Neural progenitor cell (in vitro differentiated cells): ENCODE results near the gene AKNAD1. TPM values are rescaled to one million over a fixed set of nuclear protein-coding genes. Genes with fewer than 3 reads are reported as not detected.

Experiments used
- DNase-seq: peaks from one replicate; pipeline ENCODE4 v3.0.0-alpha.2; 2016; ENCODE audit warnings: low spot score
- H2AFZ ChIP-seq: fragments of 200-600 bp; sonication (generic); replicated peaks from 2 replicates; pipeline ENCODE4 v1.6.1; 2016; ENCODE audit warnings: antibody characterized with exemption
- H3F3A ChIP-seq: fragments of 200-600 bp; sonication (generic); 2 replicates; pipeline ENCODE4 v1.6.1; 2016; ENCODE audit warnings: antibody characterized with exemption, low read depth
- H3K27ac ChIP-seq: fragments of 200-600 bp; sonication (generic); 2 replicates; pipeline ENCODE4 v1.5.1; 2016; ENCODE audit warnings: mild to moderate bottlenecking
- H3K27me3 ChIP-seq: fragments of 200-600 bp; sonication (generic); 2 replicates; pipeline ENCODE4 v1.6.1; 2016; ENCODE audit warnings: mild to moderate bottlenecking, moderate library complexity
- H3K36me3 ChIP-seq: fragments of 200-600 bp; sonication (generic); 2 replicates; pipeline ENCODE4 v1.5.1; 2016
- H3K4me1 ChIP-seq: fragments of 200-600 bp; sonication (generic); 2 replicates; pipeline ENCODE4 v1.6.1; 2016; ENCODE audit warnings: mixed run types
- H3K4me2 ChIP-seq: fragments of 200-600 bp; sonication (generic); 2 replicates; pipeline ENCODE4 v1.6.1; 2016
- H3K4me3 ChIP-seq: fragments of 200-600 bp; sonication (generic); 2 replicates; pipeline ENCODE4 v1.5.1; 2016
- H3K79me2 ChIP-seq: fragments of 200-600 bp; sonication (generic); 2 replicates; pipeline ENCODE4 v1.6.1; 2016; ENCODE audit warnings: low read depth
- H3K9ac ChIP-seq: fragments of 200-600 bp; sonication (generic); 2 replicates; pipeline ENCODE4 v1.6.1; 2016
- H3K9me3 ChIP-seq: fragments of 200-600 bp; sonication (generic); 2 replicates; pipeline ENCODE4 v1.5.1; 2016; ENCODE audit warnings: low read depth
- H4K20me1 ChIP-seq: fragments of 200-600 bp; sonication (generic); 2 replicates; pipeline ENCODE4 v1.6.1; 2016; ENCODE audit warnings: low read depth
- H3K27ac Mint-ChIP-seq: 3 replicates; pipeline ENCODE4 v1.8.0; 2021; ENCODE audit warnings: mixed read lengths
- H3K27me3 Mint-ChIP-seq: 2 replicates; pipeline ENCODE4 v1.8.0; 2022; ENCODE audit warnings: low read depth, mild to moderate bottlenecking, inconsistent platforms, moderate library complexity, mixed read lengths; ENCODE audit not compliant: insufficient read depth
- H3K36me3 Mint-ChIP-seq: 3 replicates; pipeline ENCODE4 v1.8.0; 2021; ENCODE audit warnings: mixed read lengths
- H3K4me1 Mint-ChIP-seq: 3 replicates; pipeline ENCODE4 v1.8.0; 2021; ENCODE audit warnings: mixed read lengths
- H3K4me3 Mint-ChIP-seq: 3 replicates; pipeline ENCODE4 v1.8.0; 2021; ENCODE audit warnings: mild to moderate bottlenecking, moderate library complexity, mixed read lengths
- H3K9me3 Mint-ChIP-seq: 3 replicates; pipeline ENCODE4 v1.8.0; 2020; ENCODE audit warnings: mixed read lengths
- CTCF ChIP-seq: fragments of 200-600 bp; sonication (generic); IDR thresholded peaks from 2 replicates; pipeline ENCODE4 v1.5.1; 2017; ENCODE audit warnings: antibody characterized with exemption, mild to moderate bottlenecking
- EZH2 ChIP-seq: fragments of 200-600 bp; sonication (generic); IDR thresholded peaks from 2 replicates; pipeline ENCODE4 v1.6.1; 2017; ENCODE audit warnings: antibody characterized with exemption, mild to moderate bottlenecking, moderate library complexity
- EZH2phosphoT487 ChIP-seq: fragments of 200-600 bp; sonication (generic); IDR thresholded peaks from 2 replicates; pipeline ENCODE4 v1.6.1; 2017; ENCODE audit warnings: antibody characterized with exemption
- total RNA-seq: library from RNA; depleted of rRNA; stranded (reverse); fragments of >200 nt; gene quantifications from 2 replicates; pipeline ENCODE4 v1.2.3, GENCODE V29; 2015; ENCODE audit warnings: low replicate concordance

The AKNAD1 gene
- total RNA-seq: not detected in 2 replicates

- no peaks in the 10 kb centered on the region for H3K79me2 ChIP-seq
- no peak within 1 kb of the TSS for H3K27ac ChIP-seq
- H3K9ac ChIP-seq: no peak within 1 kb of the TSS
- H3K4me1 Mint-ChIP-seq: peaks cover 13% of the 10 kb centered on the region
- no peaks in the 10 kb centered on the region for H3K9me3 ChIP-seq
- H3K36me3 ChIP-seq: no peaks in the 10 kb centered on the region
- H3K9me3 Mint-ChIP-seq: no peaks in the 10 kb centered on the region
- peaks cover 6% of the 10 kb centered on the region for H3K4me1 ChIP-seq
- H3K4me3 Mint-ChIP-seq: no peak within 1 kb of the TSS
- H3K36me3 Mint-ChIP-seq: no peaks in the 10 kb centered on the region
- H3F3A ChIP-seq: peaks cover 5% of the 10 kb centered on the region
- TF ChIP-seq CTCF (no peak), EZH2 (no peak), EZH2phosphoT487 (no peak)
- DNase-seq: no peak
- peak within 1 kb of the TSS; percentile 20 for H2AFZ ChIP-seq
- no peaks in the 10 kb centered on the region for H4K20me1 ChIP-seq
- no peak within 1 kb of the TSS for H3K4me3 ChIP-seq
- H3K4me2 ChIP-seq: no peak within 1 kb of the TSS
- no peaks in the 10 kb centered on the region for H3K27me3 Mint-ChIP-seq
- no peak within 1 kb of the TSS for H3K27ac Mint-ChIP-seq
- no peaks in the 10 kb centered on the region for H3K27me3 ChIP-seq
Observed at GRCh38 chr1:108856994-108857393, at the start of gene AKNAD1. AKNAD1 (minus strand) TSS chr1:108857094; CDS start chr1:108852664, 4,430 bp downstream.

- H3K4me2 ChIP-seq: no peak overlapping the region
- TF ChIP-seq CTCF: no peak
- no peak for TF ChIP-seq EZH2phosphoT487
- TF ChIP-seq EZH2: no peak
- H3K4me1 ChIP-seq: no peaks in the 10 kb centered on the region
- H3K27ac Mint-ChIP-seq: no peak overlapping the region
- no peak overlapping the region for H3K4me3 ChIP-seq
- H2AFZ ChIP-seq: no peak overlapping the region
- H3K4me3 Mint-ChIP-seq: no peak overlapping the region
- peaks cover 4% of the 10 kb centered on the region for H3F3A ChIP-seq
- no peaks in the 10 kb centered on the region for H3K4me1 Mint-ChIP-seq
- no peaks in the 10 kb centered on the region for H3K27me3 ChIP-seq
- H3K9me3 ChIP-seq: no peaks in the 10 kb centered on the region
- no peaks in the 10 kb centered on the region for H3K27me3 Mint-ChIP-seq
- no peaks in the 10 kb centered on the region for H4K20me1 ChIP-seq
- DNase-seq: no peak
- peaks cover 3% of the 10 kb centered on the region for H3K36me3 Mint-ChIP-seq
- H3K9me3 Mint-ChIP-seq: no peaks in the 10 kb centered on the region
- no peak overlapping the region for H3K9ac ChIP-seq
- H3K27ac ChIP-seq: no peak overlapping the region
- H3K36me3 ChIP-seq: no peaks in the 10 kb centered on the region
- no peaks in the 10 kb centered on the region for H3K79me2 ChIP-seq
Observed at GRCh38 chr1:108901106-108901505, 44.2 kb upstream of the AKNAD1 start.

- Histone ChIP-seq H3F3A (peaks cover 4% of the 10 kb centered on the region), H3K36me3 (no peaks in the 10 kb centered on the region), H3K9me3 (no peaks in the 10 kb centered on the region), H3K4me1 (no peaks in the 10 kb centered on the region), H3K27ac (no peak overlapping the region), H4K20me1 (no peaks in the 10 kb centered on the region), H3K79me2 (no peaks in the 10 kb centered on the region), H3K9ac (no peak overlapping the region), H3K27me3 (no peaks in the 10 kb centered on the region), H2AFZ (no peak overlapping the region), H3K4me2 (no peak overlapping the region), H3K4me3 (no peak overlapping the region)
- TF ChIP-seq EZH2 (no peak), CTCF (peak; percentile 82)
- no peaks in the 10 kb centered on the region for H3K9me3 Mint-ChIP-seq
- H3K4me3 Mint-ChIP-seq: no peak overlapping the region
- no peak overlapping the region for H3K27ac Mint-ChIP-seq
- H3K4me1 Mint-ChIP-seq: peaks cover 2% of the 10 kb centered on the region
- no peaks in the 10 kb centered on the region for H3K27me3 Mint-ChIP-seq
- DNase-seq: peak; percentile 57
- peaks cover 2% of the 10 kb centered on the region for H3K36me3 Mint-ChIP-seq
Observed at GRCh38 chr1:108897865-108898720, 41.2 kb upstream of the AKNAD1 start.
